ENCODE results near the gene NDUFA11. TPM values are rescaled to one million over a fixed set of nuclear protein-coding genes. Genes with fewer than 3 reads are reported as not detected.

The NDUFA11 gene
- total and polyA plus RNA-seq, 9 of the 15 experiments (the other 6 are each of a cell fraction or from before 2014, with no cell fraction given) = 63.3 to 486 (median 274) TPM

DNA sequence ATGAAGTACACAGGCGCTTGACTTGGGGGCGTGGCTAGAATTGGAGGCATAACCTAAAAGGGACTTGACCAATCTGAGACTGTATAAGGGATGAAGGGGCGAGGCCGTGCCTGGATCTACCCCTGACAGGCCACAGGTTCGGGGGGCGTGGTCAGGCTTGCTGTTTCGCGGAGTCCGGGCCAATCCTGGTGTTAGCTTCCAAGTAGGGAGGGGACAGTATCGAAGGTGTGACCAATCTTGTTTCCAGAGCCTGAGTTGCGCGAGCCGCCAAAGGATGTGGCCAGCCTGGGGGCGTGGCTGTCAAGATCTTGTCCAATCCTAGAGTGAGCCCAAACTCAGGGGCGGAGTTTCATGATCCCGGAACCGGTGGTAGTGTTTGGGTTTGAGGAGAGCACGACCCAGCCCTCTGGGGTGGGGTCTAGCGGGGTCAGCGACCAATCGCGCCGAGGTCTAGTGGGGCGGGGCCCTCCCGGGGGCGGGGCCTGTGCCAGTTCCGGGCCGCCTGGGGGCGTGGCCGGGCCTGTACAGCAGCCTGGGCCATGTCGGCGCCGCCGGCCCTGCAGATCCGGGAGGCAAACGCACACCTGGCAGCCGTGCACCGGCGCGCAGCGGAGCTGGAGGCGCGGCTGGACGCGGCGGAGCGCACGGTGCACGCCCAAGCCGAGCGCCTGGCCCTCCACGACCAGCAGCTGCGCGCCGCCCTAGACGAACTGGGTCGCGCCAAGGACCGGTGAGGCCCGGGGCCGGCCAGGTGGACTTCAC lies 943 bp upstream of the NDUFA11 start, which contains the start of gene VMAC (continued):
- TF ChIP-seq, protein P1, sequence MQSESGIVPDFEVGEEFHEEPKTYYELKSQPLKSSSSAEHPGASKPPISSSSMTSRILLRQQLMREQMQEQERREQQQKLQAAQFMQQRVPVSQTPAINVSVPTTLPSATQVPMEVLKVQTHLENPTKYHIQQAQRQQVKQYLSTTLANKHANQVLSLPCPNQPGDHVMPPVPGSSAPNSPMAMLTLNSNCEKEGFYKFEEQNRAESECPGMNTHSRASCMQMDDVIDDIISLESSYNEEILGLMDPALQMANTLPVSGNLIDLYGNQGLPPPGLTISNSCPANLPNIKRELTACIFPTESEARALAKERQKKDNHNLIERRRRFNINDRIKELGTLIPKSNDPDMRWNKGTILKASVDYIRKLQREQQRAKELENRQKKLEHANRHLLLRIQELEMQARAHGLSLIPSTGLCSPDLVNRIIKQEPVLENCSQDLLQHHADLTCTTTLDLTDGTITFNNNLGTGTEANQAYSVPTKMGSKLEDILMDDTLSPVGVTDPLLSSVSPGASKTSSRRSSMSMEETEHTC (IDR thresholded peaks at IDR 0.05) = no peak
- TF ChIP-seq RBBP5 (IDR thresholded peaks at IDR 0.05; ENCODE audit: borderline replicate concordance, insufficient read depth, low read length, poor library complexity, severe bottlenecking) = peak; percentile 58
- no peak for TF ChIP-seq ARID2 (IDR thresholded peaks at IDR 0.05)
- TF ChIP-seq TAF9B (IDR thresholded peaks at IDR 0.05; ENCODE audit: partially characterized antibody) = no peak
- TF ChIP-seq KAT8 (IDR thresholded peaks at IDR 0.05; ENCODE audit: low read depth) = no peak
- TF ChIP-seq KAT2B (IDR thresholded peaks at IDR 0.05; ENCODE audit: low read depth, low read length) = no peak
- TF ChIP-seq, protein P2, sequence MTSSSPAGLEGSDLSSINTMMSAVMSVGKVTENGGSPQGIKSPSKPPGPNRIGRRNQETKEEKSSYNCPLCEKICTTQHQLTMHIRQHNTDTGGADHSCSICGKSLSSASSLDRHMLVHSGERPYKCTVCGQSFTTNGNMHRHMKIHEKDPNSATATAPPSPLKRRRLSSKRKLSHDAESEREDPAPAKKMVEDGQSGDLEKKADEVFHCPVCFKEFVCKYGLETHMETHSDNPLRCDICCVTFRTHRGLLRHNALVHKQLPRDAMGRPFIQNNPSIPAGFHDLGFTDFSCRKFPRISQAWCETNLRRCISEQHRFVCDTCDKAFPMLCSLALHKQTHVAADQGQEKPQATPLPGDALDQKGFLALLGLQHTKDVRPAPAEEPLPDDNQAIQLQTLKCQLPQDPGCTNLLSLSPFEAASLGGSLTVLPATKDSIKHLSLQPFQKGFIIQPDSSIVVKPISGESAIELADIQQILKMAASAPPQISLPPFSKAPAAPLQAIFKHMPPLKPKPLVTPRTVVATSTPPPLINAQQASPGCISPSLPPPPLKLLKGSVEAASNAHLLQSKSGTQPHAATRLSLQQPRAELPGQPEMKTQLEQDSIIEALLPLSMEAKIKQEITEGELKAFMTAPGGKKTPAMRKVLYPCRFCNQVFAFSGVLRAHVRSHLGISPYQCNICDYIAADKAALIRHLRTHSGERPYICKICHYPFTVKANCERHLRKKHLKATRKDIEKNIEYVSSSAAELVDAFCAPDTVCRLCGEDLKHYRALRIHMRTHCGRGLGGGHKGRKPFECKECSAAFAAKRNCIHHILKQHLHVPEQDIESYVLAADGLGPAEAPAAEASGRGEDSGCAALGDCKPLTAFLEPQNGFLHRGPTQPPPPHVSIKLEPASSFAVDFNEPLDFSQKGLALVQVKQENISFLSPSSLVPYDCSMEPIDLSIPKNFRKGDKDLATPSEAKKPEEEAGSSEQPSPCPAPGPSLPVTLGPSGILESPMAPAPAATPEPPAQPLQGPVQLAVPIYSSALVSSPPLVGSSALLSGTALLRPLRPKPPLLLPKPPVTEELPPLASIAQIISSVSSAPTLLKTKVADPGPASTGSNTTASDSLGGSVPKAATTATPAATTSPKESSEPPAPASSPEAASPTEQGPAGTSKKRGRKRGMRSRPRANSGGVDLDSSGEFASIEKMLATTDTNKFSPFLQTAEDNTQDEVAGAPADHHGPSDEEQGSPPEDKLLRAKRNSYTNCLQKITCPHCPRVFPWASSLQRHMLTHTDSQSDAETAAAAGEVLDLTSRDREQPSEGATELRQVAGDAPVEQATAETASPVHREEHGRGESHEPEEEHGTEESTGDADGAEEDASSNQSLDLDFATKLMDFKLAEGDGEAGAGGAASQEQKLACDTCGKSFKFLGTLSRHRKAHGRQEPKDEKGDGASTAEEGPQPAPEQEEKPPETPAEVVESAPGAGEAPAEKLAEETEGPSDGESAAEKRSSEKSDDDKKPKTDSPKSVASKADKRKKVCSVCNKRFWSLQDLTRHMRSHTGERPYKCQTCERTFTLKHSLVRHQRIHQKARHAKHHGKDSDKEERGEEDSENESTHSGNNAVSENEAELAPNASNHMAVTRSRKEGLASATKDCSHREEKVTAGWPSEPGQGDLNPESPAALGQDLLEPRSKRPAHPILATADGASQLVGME (CRISPR knock-in tag; IDR thresholded peaks at IDR 0.05) = no peak
- peak; percentile 96 to 97 for TF ChIP-seq NRF1 (conservative IDR thresholded peaks at IDR 0.05 in 1 of 2, IDR thresholded peaks at IDR 0.05 in 1 of 2)
- no peak for TF ChIP-seq NCOA6 (IDR thresholded peaks at IDR 0.05)
- no peak for TF ChIP-seq ZNF668 (CRISPR knock-in tag; IDR thresholded peaks at IDR 0.05)
- no peak for TF ChIP-seq CREB1 (IDR thresholded peaks at IDR 0.05)
- TF ChIP-seq CREB1 (CRISPR knock-in tag; IDR thresholded peaks at IDR 0.05) = 0 out of 2 replicates have a peak, but pooled peaks have one; percentile 24
- no peak for TF ChIP-seq MEF2A (IDR thresholded peaks at IDR 0.05; ENCODE audit: control insufficient read depth, low read depth, low read length)
- no peak for TF ChIP-seq BRD9 (IDR thresholded peaks at IDR 0.05; ENCODE audit: low read depth, partially characterized antibody)
- no peak for TF ChIP-seq ZNF76 (CRISPR knock-in tag; IDR thresholded peaks at IDR 0.05; ENCODE audit: borderline replicate concordance)
- no peak for TF ChIP-seq KDM1A (IDR thresholded peaks at IDR 0.05)
- TF ChIP-seq, protein P3, sequence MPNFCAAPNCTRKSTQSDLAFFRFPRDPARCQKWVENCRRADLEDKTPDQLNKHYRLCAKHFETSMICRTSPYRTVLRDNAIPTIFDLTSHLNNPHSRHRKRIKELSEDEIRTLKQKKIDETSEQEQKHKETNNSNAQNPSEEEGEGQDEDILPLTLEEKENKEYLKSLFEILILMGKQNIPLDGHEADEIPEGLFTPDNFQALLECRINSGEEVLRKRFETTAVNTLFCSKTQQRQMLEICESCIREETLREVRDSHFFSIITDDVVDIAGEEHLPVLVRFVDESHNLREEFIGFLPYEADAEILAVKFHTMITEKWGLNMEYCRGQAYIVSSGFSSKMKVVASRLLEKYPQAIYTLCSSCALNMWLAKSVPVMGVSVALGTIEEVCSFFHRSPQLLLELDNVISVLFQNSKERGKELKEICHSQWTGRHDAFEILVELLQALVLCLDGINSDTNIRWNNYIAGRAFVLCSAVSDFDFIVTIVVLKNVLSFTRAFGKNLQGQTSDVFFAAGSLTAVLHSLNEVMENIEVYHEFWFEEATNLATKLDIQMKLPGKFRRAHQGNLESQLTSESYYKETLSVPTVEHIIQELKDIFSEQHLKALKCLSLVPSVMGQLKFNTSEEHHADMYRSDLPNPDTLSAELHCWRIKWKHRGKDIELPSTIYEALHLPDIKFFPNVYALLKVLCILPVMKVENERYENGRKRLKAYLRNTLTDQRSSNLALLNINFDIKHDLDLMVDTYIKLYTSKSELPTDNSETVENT (CRISPR knock-in tag; IDR thresholded peaks at IDR 0.05) = peak; percentile 40; the same call in 1 of the 2 replicates
- no peak for TF ChIP-seq ZNF133 (CRISPR knock-in tag; IDR thresholded peaks at IDR 0.05)

Measured in K562 (cell line).